LNCaP clone FGC (cell line): Measurements from ENCODE around the gene USP20.

Source experiments
- DNase-seq: peaks from one replicate; pipeline ENCODE4 v3.0.0-alpha.2; 2011; ENCODE audit warnings: low read depth
- H3K4me3 ChIP-seq: 2 replicates; pipeline ENCODE4 v1.5.1; 2011; ENCODE audit warnings: mild to moderate bottlenecking, low read depth, low read length, control low read depth
- CTCF ChIP-seq: IDR thresholded peaks from 2 replicates; pipeline ENCODE4 v1.5.1; 2012; ENCODE audit warnings: mild to moderate bottlenecking; ENCODE audit not compliant: control insufficient read depth, insufficient read depth; ENCODE audit errors: extremely low read depth

USP20 gene

GRCh38 chr9:129875687-129876395, 40.6 kb downstream of the USP20 start:
- no peak for DNase-seq
- H3K4me3 ChIP-seq: no peak overlapping the region
- no peak for TF ChIP-seq CTCF

DNA sequence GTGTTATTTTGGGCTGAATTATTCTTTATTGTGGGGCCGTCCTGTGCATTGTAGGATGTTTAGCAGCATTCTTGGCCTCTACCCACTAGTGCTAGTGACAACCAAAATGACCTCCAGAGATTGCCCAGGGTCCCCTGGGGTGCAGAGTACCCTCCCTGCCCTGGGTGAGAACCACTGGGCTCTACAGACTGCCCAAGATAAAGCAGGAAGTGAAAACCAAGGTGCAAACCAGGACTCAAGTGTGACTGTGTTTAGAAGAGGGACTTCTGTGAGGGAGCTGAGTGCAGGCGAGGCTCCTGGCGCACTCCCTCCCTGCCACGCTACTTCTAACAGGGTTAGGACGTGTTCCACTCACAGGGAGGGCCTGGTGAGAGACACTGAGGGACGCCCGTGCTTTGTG, 41.6 kb downstream of the USP20 start:
- no peak overlapping the region for H3K4me3 ChIP-seq
- DNase-seq: no peak
- TF ChIP-seq CTCF: no peak

DNA sequence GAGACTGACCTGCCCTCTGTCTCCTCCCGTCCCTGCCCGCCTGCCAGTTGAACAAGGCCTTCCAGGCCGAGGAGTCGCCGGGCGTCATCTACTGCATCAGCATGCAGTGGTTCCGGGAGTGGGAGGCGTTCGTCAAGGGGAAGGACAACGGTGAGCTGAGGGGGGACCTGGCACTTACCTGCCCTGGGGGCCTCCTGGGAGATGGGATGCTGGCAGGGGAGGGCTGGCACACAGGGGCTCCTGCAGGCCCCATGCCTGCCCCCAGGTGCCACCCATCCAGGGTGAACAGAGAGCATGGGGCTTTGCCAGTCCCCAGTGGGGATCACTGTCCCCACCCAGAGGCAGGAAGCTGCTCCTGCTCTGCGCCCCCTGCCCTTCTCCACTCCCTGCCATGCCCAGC, 43.0 kb downstream of the USP20 start:
- no peak overlapping the region for H3K4me3 ChIP-seq
- no peak for DNase-seq
- TF ChIP-seq CTCF: no peak

DNA sequence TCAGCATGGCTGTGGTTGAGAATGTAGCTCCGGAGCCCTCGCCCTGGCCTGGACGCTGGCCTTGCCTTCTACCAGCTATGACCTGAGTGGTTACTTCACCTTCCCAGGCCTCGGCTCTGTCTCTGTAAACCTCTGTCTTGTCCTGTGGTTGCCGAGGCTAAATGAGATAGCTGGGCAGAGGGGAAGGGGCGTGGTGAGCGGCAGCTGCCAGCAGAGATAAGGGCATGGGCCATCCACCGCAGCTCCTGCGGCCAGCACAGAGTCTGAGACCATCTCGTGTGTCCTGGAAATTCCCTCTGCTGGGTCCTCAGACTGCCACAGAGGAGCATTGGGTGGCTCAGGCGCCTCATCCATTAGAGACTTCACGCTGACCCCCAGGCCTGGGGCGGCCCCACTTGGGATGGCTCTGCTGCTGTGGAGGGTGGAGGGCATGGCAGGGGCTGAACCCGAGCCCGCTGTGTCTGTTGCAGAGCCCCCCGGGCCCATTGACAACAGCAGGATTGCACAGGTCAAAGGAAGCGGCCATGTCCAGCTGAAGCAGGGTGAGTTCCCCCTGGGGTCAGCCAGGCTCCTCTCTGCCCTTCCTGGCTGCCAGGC, 43.9 kb downstream of the USP20 start:
- H3K4me3 ChIP-seq: no peak overlapping the region
- TF ChIP-seq CTCF: no peak
- no peak for DNase-seq

GRCh38 chr9:129879991-129880653, 44.9 kb downstream of the USP20 start:
- H3K4me3 ChIP-seq: no peak overlapping the region
- TF ChIP-seq CTCF: no peak
- no peak for DNase-seq

DNA sequence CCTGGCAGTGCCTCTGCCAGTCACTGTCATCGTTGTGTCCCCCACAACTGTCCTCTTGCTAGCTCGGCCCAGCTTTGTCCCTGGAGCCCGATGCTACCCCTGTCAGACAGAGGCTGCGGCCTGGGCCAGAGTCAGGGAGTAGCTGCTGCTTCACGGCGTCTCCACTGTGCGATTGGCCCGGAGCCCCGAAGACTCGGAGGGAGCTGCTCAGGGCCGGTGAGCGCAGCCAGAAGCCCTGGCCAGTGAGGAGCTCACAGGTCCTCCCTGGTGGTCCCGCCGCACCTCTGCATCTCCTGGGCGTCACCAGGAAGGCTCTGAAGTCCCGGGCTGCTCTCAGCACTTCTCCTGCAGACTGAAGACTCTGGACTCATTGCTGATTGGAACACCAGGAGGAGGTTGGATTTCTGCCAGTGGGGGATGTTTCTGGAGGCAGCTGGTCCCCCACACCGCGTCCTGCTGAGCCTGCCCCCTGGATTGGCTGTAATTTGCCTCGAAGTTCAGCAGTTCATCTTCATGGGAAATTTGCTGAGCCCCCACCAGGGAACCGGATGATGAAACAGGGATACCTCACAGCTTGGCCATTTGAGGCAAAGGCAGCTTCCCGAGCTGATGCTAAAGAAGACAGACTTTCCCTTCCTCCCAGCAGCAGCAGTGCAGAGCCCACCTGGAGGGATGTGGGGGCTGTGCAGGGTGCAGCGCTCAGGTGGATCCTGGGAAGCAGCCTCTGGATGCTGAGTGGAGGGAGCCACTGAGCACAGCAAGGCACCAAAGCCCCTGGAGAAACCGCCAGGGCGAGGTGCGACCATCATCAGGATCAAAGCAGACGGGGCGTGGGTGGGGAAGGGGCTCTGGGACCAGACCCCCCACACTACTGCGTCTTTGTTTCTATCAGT, 45.6 kb downstream of the USP20 start:
- TF ChIP-seq CTCF: no peak
- DNase-seq: no peak
- no peak overlapping the region for H3K4me3 ChIP-seq
